HG02759 (cell line): ENCODE data around the gene LCE6A.

Source experiments
- ATAC-seq: cut with Tn5 transposase; IDR thresholded peaks from one replicate; pipeline ENCODE4 v1.9.1; 2021; ENCODE audit warnings: mild to moderate bottlenecking, moderate library complexity; ENCODE audit not compliant: unreplicated experiment

Gene LCE6A

GRCh38 chr1:152873495-152873894, 30.8 kb downstream of the LCE6A start:
- no peak for ATAC-seq

GRCh38 chr1:152876827-152877226, 34.2 kb downstream of the LCE6A start:
- ATAC-seq: no peak

GRCh38 chr1:152878042-152878441, 35.4 kb downstream of the LCE6A start, which contains the start of gene SMCP:
Gene SMCP, plus strand, starts transcription at chr1:152878322. Its CDS starts 6,101 bp downstream, at chr1:152884423.
- no peak for ATAC-seq

- ATAC-seq: no peak
Observed at GRCh38 chr1:152879559-152880198, 37.0 kb downstream of the LCE6A start.

- ATAC-seq: no peak
Observed at GRCh38 chr1:152880316-152880715, 37.7 kb downstream of the LCE6A start.

GRCh38 chr1:152880907-152881306, 38.3 kb downstream of the LCE6A start:
- ATAC-seq: no peak

GRCh38 chr1:152884085-152884484, 41.4 kb downstream of the LCE6A start:
- no peak for ATAC-seq

GRCh38 chr1:152884506-152884905, 41.9 kb downstream of the LCE6A start:
- no peak for ATAC-seq

GRCh38 chr1:152884966-152885624, 42.4 kb downstream of the LCE6A start:
- no peak for ATAC-seq

GRCh38 chr1:152886085-152886484, 43.4 kb downstream of the LCE6A start:
- ATAC-seq: no peak

GRCh38 chr1:152886758-152887409, 44.2 kb downstream of the LCE6A start:
- ATAC-seq: no peak

- no peak for ATAC-seq
Observed at GRCh38 chr1:152888126-152888525, 45.5 kb downstream of the LCE6A start.
